ENCODE measurements around the gene ROBO2.

ROBO2 gene

GRCh38 chr3:77039606-77040171 is at the start of gene ROBO2:
ROBO2 (plus strand) TSS chr3:77040099; CDS start chr3:77040786, 687 bp downstream.
- DNase-seq (ENCODE audit: low read depth): no peak

GRCh38 chr3:76990606-76991005 is 49.3 kb upstream of the ROBO2 start:
- no peak for DNase-seq (ENCODE audit: low read depth)

GRCh38 chr3:76991165-76991564 is 48.7 kb upstream of the ROBO2 start:
- DNase-seq (ENCODE audit: low read depth): no peak

GRCh38 chr3:76997733-76998132 is 42.2 kb upstream of the ROBO2 start:
- DNase-seq (ENCODE audit: low read depth): no peak

GRCh38 chr3:76998555-76998954 is 41.3 kb upstream of the ROBO2 start:
- no peak for DNase-seq (ENCODE audit: low read depth)

- no peak for DNase-seq (ENCODE audit: low read depth)
Observed at GRCh38 chr3:77001062-77001701, 38.7 kb upstream of the ROBO2 start.

GRCh38 chr3:77014226-77014625 is 25.7 kb upstream of the ROBO2 start:
- DNase-seq (ENCODE audit: low read depth): no peak

- DNase-seq (ENCODE audit: low read depth): no peak
Observed at GRCh38 chr3:77025471-77025870, 14.4 kb upstream of the ROBO2 start.

GRCh38 chr3:77026904-77027634 is 12.8 kb upstream of the ROBO2 start:
- no peak for DNase-seq (ENCODE audit: low read depth)

- no peak for DNase-seq (ENCODE audit: low read depth)
Observed at GRCh38 chr3:77028005-77028404, 11.9 kb upstream of the ROBO2 start.

- no peak for DNase-seq (ENCODE audit: low read depth)
Observed at GRCh38 chr3:77038468-77038929, 1.4 kb upstream of the ROBO2 start.

GRCh38 chr3:77038930-77039605 is 831 bp upstream of the ROBO2 start:
- DNase-seq (ENCODE audit: low read depth): no peak

- no peak for DNase-seq (ENCODE audit: low read depth)
Observed at GRCh38 chr3:77040216-77040615, 317 bp downstream of the ROBO2 start.

GRCh38 chr3:77040926-77041722 is 1.2 kb downstream of the ROBO2 start:
- no peak for DNase-seq (ENCODE audit: low read depth)

GRCh38 chr3:77041811-77042210 is 1.9 kb downstream of the ROBO2 start:
- DNase-seq (ENCODE audit: low read depth): no peak

- DNase-seq (ENCODE audit: low read depth): no peak
Observed at GRCh38 chr3:77042343-77042742, 2.4 kb downstream of the ROBO2 start.

- DNase-seq (ENCODE audit: low read depth): no peak
Observed at GRCh38 chr3:77042882-77043281, 3.0 kb downstream of the ROBO2 start.

- no peak for DNase-seq (ENCODE audit: low read depth)
Observed at GRCh38 chr3:77045686-77046085, 5.8 kb downstream of the ROBO2 start.

- no peak for DNase-seq (ENCODE audit: low read depth)
Observed at GRCh38 chr3:77048186-77048585, 8.3 kb downstream of the ROBO2 start.

GRCh38 chr3:77051591-77051990 is 11.7 kb downstream of the ROBO2 start:
- no peak for DNase-seq (ENCODE audit: low read depth)

GRCh38 chr3:77052051-77052501 is 12.2 kb downstream of the ROBO2 start:
- no peak for DNase-seq (ENCODE audit: low read depth)

Data from activated T-cell treated with anti-CD3 and anti-CD28 coated beads for 1 hour (primary cell).